ENCODE measurements around the gene CAMK1D. TPM values are rescaled to one million over a fixed set of nuclear protein-coding genes. Genes with fewer than 3 reads are reported as not detected.

CAMK1D gene
- total RNA-seq, 1 experiment from 2014 or later, result 10.2 TPM

GRCh38 chr10:12755075-12755474 is 405.7 kb downstream of the CAMK1D start (continued):
- TF ChIP-seq AR (CRISPR knock-in tag; IDR thresholded peaks at IDR 0.05), result no peak
- no peak for TF ChIP-seq GTF2I (CRISPR knock-in tag; conservative IDR thresholded peaks at IDR 0.05)
- TF ChIP-seq ZBTB21 (CRISPR knock-in tag; IDR thresholded peaks at IDR 0.05; ENCODE audit: borderline replicate concordance), result no peak
- TF ChIP-seq FOXP1 (CRISPR knock-in tag; IDR thresholded peaks at IDR 0.05; ENCODE audit: borderline replicate concordance), result no peak
- TF ChIP-seq, protein P1, sequence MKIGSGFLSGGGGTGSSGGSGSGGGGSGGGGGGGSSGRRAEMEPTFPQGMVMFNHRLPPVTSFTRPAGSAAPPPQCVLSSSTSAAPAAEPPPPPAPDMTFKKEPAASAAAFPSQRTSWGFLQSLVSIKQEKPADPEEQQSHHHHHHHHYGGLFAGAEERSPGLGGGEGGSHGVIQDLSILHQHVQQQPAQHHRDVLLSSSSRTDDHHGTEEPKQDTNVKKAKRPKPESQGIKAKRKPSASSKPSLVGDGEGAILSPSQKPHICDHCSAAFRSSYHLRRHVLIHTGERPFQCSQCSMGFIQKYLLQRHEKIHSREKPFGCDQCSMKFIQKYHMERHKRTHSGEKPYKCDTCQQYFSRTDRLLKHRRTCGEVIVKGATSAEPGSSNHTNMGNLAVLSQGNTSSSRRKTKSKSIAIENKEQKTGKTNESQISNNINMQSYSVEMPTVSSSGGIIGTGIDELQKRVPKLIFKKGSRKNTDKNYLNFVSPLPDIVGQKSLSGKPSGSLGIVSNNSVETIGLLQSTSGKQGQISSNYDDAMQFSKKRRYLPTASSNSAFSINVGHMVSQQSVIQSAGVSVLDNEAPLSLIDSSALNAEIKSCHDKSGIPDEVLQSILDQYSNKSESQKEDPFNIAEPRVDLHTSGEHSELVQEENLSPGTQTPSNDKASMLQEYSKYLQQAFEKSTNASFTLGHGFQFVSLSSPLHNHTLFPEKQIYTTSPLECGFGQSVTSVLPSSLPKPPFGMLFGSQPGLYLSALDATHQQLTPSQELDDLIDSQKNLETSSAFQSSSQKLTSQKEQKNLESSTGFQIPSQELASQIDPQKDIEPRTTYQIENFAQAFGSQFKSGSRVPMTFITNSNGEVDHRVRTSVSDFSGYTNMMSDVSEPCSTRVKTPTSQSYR (CRISPR knock-in tag; IDR thresholded peaks at IDR 0.05), result no peak
- TF ChIP-seq, protein P2, sequence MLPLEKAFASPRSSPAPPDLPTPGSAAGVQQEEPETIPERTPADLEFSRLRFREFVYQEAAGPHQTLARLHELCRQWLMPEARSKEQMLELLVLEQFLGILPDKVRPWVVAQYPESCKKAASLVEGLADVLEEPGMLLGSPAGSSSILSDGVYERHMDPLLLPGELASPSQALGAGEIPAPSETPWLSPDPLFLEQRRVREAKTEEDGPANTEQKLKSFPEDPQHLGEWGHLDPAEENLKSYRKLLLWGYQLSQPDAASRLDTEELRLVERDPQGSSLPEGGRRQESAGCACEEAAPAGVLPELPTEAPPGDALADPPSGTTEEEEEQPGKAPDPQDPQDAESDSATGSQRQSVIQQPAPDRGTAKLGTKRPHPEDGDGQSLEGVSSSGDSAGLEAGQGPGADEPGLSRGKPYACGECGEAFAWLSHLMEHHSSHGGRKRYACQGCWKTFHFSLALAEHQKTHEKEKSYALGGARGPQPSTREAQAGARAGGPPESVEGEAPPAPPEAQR (CRISPR knock-in tag; IDR thresholded peaks at IDR 0.05), result no peak

- H3K4me3 Mint-ChIP-seq, result no peak overlapping the region
- ATAC-seq, result no peak
- H3K27ac Mint-ChIP-seq, result no peak overlapping the region
- H3K36me3 Mint-ChIP-seq, result no peaks in the 10 kb centered on the region
- H3K9me3 Mint-ChIP-seq, result peaks cover 12% of the 10 kb centered on the region
- CTCF ChIA-PET, result interaction anchor here (0.6 to 1.2 kb wide), 2 partner anchors 25 to 433 kb away, joined by 3 to 4 read pairs; no protein-coding TSS in a partner anchor
- POLR2A ChIA-PET, result no interaction called here
- DNase-seq (ENCODE audit: low spot score), result no peak
- no peaks in the 10 kb centered on the region for H3K27me3 Mint-ChIP-seq (ENCODE audit: low read depth)
- H3K4me1 Mint-ChIP-seq, result no peaks in the 10 kb centered on the region
- TF ChIP-seq ESRRA (CRISPR knock-in tag; IDR thresholded peaks at IDR 0.05; ENCODE audit: borderline replicate concordance) (no peak), JAZF1 (CRISPR knock-in tag; IDR thresholded peaks at IDR 0.05) (no peak), EMX1 (CRISPR knock-in tag; IDR thresholded peaks at IDR 0.05) (no peak), NFYB (CRISPR knock-in tag; conservative IDR thresholded peaks at IDR 0.05; ENCODE audit: low read depth) (no peak), GABPB1 (CRISPR knock-in tag; IDR thresholded peaks at IDR 0.05) (no peak), IRF2 (CRISPR knock-in tag; IDR thresholded peaks at IDR 0.05; ENCODE audit: borderline replicate concordance, low read depth) (no peak), FOXP1 (CRISPR knock-in tag; IDR thresholded peaks at IDR 0.05; ENCODE audit: borderline replicate concordance) (no peak), RORB (CRISPR knock-in tag; IDR thresholded peaks at IDR 0.05) (no peak), E2F1 (CRISPR knock-in tag; IDR thresholded peaks at IDR 0.05) (no peak), TP53 (CRISPR knock-in tag; IDR thresholded peaks at IDR 0.05) (no peak), SMAD4 (CRISPR knock-in tag; IDR thresholded peaks at IDR 0.05) (no peak), ZBTB21 (CRISPR knock-in tag; IDR thresholded peaks at IDR 0.05; ENCODE audit: borderline replicate concordance) (no peak)
- TF ChIP-seq, protein P3, sequence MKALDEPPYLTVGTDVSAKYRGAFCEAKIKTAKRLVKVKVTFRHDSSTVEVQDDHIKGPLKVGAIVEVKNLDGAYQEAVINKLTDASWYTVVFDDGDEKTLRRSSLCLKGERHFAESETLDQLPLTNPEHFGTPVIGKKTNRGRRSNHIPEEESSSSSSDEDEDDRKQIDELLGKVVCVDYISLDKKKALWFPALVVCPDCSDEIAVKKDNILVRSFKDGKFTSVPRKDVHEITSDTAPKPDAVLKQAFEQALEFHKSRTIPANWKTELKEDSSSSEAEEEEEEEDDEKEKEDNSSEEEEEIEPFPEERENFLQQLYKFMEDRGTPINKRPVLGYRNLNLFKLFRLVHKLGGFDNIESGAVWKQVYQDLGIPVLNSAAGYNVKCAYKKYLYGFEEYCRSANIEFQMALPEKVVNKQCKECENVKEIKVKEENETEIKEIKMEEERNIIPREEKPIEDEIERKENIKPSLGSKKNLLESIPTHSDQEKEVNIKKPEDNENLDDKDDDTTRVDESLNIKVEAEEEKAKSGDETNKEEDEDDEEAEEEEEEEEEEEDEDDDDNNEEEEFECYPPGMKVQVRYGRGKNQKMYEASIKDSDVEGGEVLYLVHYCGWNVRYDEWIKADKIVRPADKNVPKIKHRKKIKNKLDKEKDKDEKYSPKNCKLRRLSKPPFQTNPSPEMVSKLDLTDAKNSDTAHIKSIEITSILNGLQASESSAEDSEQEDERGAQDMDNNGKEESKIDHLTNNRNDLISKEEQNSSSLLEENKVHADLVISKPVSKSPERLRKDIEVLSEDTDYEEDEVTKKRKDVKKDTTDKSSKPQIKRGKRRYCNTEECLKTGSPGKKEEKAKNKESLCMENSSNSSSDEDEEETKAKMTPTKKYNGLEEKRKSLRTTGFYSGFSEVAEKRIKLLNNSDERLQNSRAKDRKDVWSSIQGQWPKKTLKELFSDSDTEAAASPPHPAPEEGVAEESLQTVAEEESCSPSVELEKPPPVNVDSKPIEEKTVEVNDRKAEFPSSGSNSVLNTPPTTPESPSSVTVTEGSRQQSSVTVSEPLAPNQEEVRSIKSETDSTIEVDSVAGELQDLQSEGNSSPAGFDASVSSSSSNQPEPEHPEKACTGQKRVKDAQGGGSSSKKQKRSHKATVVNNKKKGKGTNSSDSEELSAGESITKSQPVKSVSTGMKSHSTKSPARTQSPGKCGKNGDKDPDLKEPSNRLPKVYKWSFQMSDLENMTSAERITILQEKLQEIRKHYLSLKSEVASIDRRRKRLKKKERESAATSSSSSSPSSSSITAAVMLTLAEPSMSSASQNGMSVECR (CRISPR knock-in tag; IDR thresholded peaks at IDR 0.05; ENCODE audit: borderline replicate concordance), result no peak
- TF ChIP-seq, protein P4, sequence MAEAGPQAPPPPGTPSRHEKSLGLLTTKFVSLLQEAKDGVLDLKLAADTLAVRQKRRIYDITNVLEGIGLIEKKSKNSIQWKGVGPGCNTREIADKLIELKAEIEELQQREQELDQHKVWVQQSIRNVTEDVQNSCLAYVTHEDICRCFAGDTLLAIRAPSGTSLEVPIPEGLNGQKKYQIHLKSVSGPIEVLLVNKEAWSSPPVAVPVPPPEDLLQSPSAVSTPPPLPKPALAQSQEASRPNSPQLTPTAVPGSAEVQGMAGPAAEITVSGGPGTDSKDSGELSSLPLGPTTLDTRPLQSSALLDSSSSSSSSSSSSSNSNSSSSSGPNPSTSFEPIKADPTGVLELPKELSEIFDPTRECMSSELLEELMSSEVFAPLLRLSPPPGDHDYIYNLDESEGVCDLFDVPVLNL (CRISPR knock-in tag; IDR thresholded peaks at IDR 0.05; ENCODE audit: borderline replicate concordance, low read depth), result no peak
- TF ChIP-seq, protein P5, sequence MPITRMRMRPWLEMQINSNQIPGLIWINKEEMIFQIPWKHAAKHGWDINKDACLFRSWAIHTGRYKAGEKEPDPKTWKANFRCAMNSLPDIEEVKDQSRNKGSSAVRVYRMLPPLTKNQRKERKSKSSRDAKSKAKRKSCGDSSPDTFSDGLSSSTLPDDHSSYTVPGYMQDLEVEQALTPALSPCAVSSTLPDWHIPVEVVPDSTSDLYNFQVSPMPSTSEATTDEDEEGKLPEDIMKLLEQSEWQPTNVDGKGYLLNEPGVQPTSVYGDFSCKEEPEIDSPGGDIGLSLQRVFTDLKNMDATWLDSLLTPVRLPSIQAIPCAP (CRISPR knock-in tag; IDR thresholded peaks at IDR 0.05), result no peak
Observed at GRCh38 chr10:12757351-12757750, 408.0 kb downstream of the CAMK1D start.

Measured in WTC11 (cell line).